Effector memory CD4-positive, alpha-beta T cell (primary cell): ENCODE results near the gene ACSS1.
A peak's percentile ranks its signal among the peaks of the same experiment; 100 is the strongest.

Experiments
- DNase-seq, 3 donors: peaks; one replicate each; pipeline ENCODE4 v3.0.0-alpha.2; 2020
- H3K27ac ChIP-seq: 2 replicates; pipeline ENCODE4 v1.7.0; 2013; ENCODE audit warnings: mild to moderate bottlenecking, low read length, moderate library complexity; ENCODE audit not compliant: insufficient read depth, poor library complexity, severe bottlenecking
- H3K27me3 ChIP-seq: replicated peaks from 2 replicates; pipeline ENCODE4 v1.7.0; 2013; ENCODE audit warnings: mild to moderate bottlenecking, low read length; ENCODE audit not compliant: insufficient read depth, control insufficient read depth, poor library complexity, severe bottlenecking
- H3K36me3 ChIP-seq: 2 replicates; pipeline ENCODE4 v1.7.0; 2013; ENCODE audit warnings: mild to moderate bottlenecking, low read length, moderate library complexity; ENCODE audit not compliant: control insufficient read depth, insufficient read depth
- H3K4me1 ChIP-seq: 2 replicates; pipeline ENCODE4 v1.7.0; 2013; ENCODE audit warnings: low read length, mild to moderate bottlenecking; ENCODE audit not compliant: control insufficient read depth, insufficient read depth, poor library complexity, severe bottlenecking
- H3K4me3 ChIP-seq: 2 replicates; pipeline ENCODE4 v1.7.0; 2013; ENCODE audit warnings: low read length, low read depth, mild to moderate bottlenecking; ENCODE audit not compliant: insufficient read depth, poor library complexity, severe bottlenecking
- H3K9me3 ChIP-seq: 2 replicates; pipeline ENCODE4 v1.7.0; 2013; ENCODE audit warnings: mild to moderate bottlenecking, low read length, moderate library complexity; ENCODE audit not compliant: control insufficient read depth

The ACSS1 gene

GRCh38 chr20:24963672-24964505 is 94.0 kb downstream of the ACSS1 start:
- no peaks in the 10 kb centered on the region for H3K4me1 ChIP-seq
- H3K4me3 ChIP-seq = no peak overlapping the region
- H3K9me3 ChIP-seq = no peaks in the 10 kb centered on the region
- H3K27me3 ChIP-seq = no peaks in the 10 kb centered on the region
- peaks cover 61% of the 10 kb centered on the region for H3K36me3 ChIP-seq
- no peak for DNase-seq
- no peak overlapping the region for H3K27ac ChIP-seq

- H3K4me1 ChIP-seq = no peaks in the 10 kb centered on the region
- no peaks in the 10 kb centered on the region for H3K27me3 ChIP-seq
- H3K36me3 ChIP-seq = peaks cover 52% of the 10 kb centered on the region
- H3K27ac ChIP-seq = no peak overlapping the region
- H3K9me3 ChIP-seq = no peaks in the 10 kb centered on the region
- no peak for DNase-seq
- H3K4me3 ChIP-seq = no peak overlapping the region
Observed at GRCh38 chr20:24962510-24962909, 95.4 kb downstream of the ACSS1 start.

- no peaks in the 10 kb centered on the region for H3K9me3 ChIP-seq
- H3K27ac ChIP-seq = no peak overlapping the region
- no peaks in the 10 kb centered on the region for H3K4me1 ChIP-seq
- peaks cover 52% of the 10 kb centered on the region for H3K36me3 ChIP-seq
- H3K4me3 ChIP-seq = no peak overlapping the region
- no peak for DNase-seq
- H3K27me3 ChIP-seq = no peaks in the 10 kb centered on the region
Observed at GRCh38 chr20:24962182-24962492, 95.8 kb downstream of the ACSS1 start.

GRCh38 chr20:24961384-24962181 is 96.4 kb downstream of the ACSS1 start:
- Histone ChIP-seq H3K27ac (peak overlapping the region; percentile 0), H3K4me1 (no peaks in the 10 kb centered on the region), H3K36me3 (peaks cover 52% of the 10 kb centered on the region), H3K4me3 (no peak overlapping the region), H3K27me3 (no peaks in the 10 kb centered on the region), H3K9me3 (no peaks in the 10 kb centered on the region)
- DNase-seq = no peak

- peak overlapping the region; percentile 0 for H3K27ac ChIP-seq
- no peak for DNase-seq
- H3K9me3 ChIP-seq = no peaks in the 10 kb centered on the region
- no peaks in the 10 kb centered on the region for H3K27me3 ChIP-seq
- H3K4me3 ChIP-seq = no peak overlapping the region
- peaks cover 52% of the 10 kb centered on the region for H3K36me3 ChIP-seq
- H3K4me1 ChIP-seq = no peaks in the 10 kb centered on the region
Observed at GRCh38 chr20:24960861-24961260, 97.1 kb downstream of the ACSS1 start.

GRCh38 chr20:24960302-24960801 is 97.6 kb downstream of the ACSS1 start:
- Histone ChIP-seq H3K27me3 (no peaks in the 10 kb centered on the region), H3K36me3 (peaks cover 49% of the 10 kb centered on the region), H3K4me1 (no peaks in the 10 kb centered on the region), H3K27ac (no peak overlapping the region), H3K9me3 (no peaks in the 10 kb centered on the region), H3K4me3 (no peak overlapping the region)
- no peak for DNase-seq

- no peak overlapping the region for H3K4me3 ChIP-seq
- H3K36me3 ChIP-seq = peaks cover 45% of the 10 kb centered on the region
- no peaks in the 10 kb centered on the region for H3K27me3 ChIP-seq
- no peak overlapping the region for H3K27ac ChIP-seq
- H3K4me1 ChIP-seq = peaks cover 5% of the 10 kb centered on the region
- DNase-seq = no peak
- no peaks in the 10 kb centered on the region for H3K9me3 ChIP-seq
Observed at GRCh38 chr20:24959591-24960301, 98.2 kb downstream of the ACSS1 start.

GRCh38 chr20:24958506-24959385 is 99.2 kb downstream of the ACSS1 start:
- H3K27me3 ChIP-seq = no peaks in the 10 kb centered on the region
- H3K36me3 ChIP-seq = peaks cover 37% of the 10 kb centered on the region
- DNase-seq = no peak
- no peaks in the 10 kb centered on the region for H3K9me3 ChIP-seq
- no peak overlapping the region for H3K4me3 ChIP-seq
- no peak overlapping the region for H3K27ac ChIP-seq
- peaks cover 5% of the 10 kb centered on the region for H3K4me1 ChIP-seq

GRCh38 chr20:24957326-24958016 is 100.5 kb downstream of the ACSS1 start:
- Histone ChIP-seq H3K27me3 (no peaks in the 10 kb centered on the region), H3K9me3 (no peaks in the 10 kb centered on the region), H3K4me3 (no peak overlapping the region), H3K36me3 (peaks cover 28% of the 10 kb centered on the region), H3K27ac (no peak overlapping the region), H3K4me1 (peaks cover 5% of the 10 kb centered on the region)
- DNase-seq = no peak
